Adipocyte (in vitro differentiated cells): Measurements from ENCODE around the gene CDH4.

ENCODE experiments used
- DNase-seq: peaks from one replicate; pipeline ENCODE4 v3.0.0-alpha.2; 2015; ENCODE audit warnings: low read depth
- H3K27me3 ChIP-seq: replicated peaks from 2 replicates; pipeline ENCODE4 v1.7.0; 2013; ENCODE audit warnings: mild to moderate bottlenecking, low read length, moderate library complexity; ENCODE audit not compliant: control insufficient read depth, insufficient read depth
- H3K36me3 ChIP-seq: 2 replicates; pipeline ENCODE4 v1.7.0; 2013; ENCODE audit warnings: low read length, mild to moderate bottlenecking, moderate library complexity; ENCODE audit not compliant: control insufficient read depth, insufficient read depth, severe bottlenecking
- H3K4me1 ChIP-seq: 2 replicates; pipeline ENCODE4 v1.7.0; 2013; ENCODE audit warnings: mild to moderate bottlenecking, low read length, moderate library complexity; ENCODE audit not compliant: control insufficient read depth, insufficient read depth
- H3K4me3 ChIP-seq: 2 replicates; pipeline ENCODE4 v1.7.0; 2013; ENCODE audit warnings: mild to moderate bottlenecking, low read length, moderate library complexity
- H3K9ac ChIP-seq: 2 replicates; pipeline ENCODE4 v1.7.0; 2013; ENCODE audit warnings: mild to moderate bottlenecking, low read length, moderate library complexity
- H3K9me3 ChIP-seq: 2 replicates; pipeline ENCODE4 v1.7.0; 2013; ENCODE audit warnings: mild to moderate bottlenecking, low read length, moderate library complexity; ENCODE audit not compliant: control insufficient read depth

CDH4 gene

DNA sequence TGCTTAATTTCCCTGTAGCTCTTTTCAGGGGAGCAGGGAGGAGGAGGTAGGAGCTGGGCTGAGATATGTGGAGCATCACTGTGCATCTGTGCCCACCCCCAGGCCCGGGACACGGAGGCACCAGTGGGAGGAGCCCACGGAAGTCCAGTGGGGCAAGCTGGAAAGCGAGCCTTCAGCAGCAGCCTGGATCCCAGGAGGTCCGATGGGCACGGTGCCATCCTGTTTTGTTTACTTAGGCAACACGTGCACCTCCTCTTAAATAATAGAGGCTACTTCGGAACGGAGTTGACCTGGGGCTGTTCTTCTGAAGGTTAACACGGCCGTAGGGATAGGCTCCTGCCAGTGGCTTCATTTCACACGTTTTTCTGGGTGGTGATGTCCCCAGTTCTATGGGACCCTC is 51.6 kb downstream of the CDH4 start:
- no peak for DNase-seq
- H3K9me3 ChIP-seq: no peaks in the 10 kb centered on the region
- no peaks in the 10 kb centered on the region for H3K4me1 ChIP-seq
- H3K9ac ChIP-seq: no peak overlapping the region
- peaks cover 10% of the 10 kb centered on the region for H3K27me3 ChIP-seq
- no peak overlapping the region for H3K4me3 ChIP-seq
- no peaks in the 10 kb centered on the region for H3K36me3 ChIP-seq

DNA sequence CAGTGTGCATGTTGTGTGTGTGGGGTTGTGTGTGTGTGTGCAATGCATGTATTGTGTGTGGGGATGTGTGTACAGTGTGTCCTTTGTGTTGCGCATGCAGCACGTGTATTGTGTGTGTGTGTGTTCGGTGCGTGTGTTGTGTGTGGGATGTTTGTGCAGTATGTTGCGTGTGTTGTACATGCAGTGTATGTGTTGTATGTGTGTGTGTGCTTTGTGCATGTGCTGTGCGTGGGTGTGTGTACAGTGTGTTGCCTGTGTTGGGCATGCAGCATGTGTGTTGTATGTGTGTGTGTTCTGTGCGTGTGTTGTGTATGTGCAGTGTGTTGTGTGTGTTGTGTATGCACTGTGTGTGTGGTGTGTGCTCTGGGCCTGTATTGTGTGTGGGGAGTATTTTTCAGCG is 52.7 kb downstream of the CDH4 start:
- Histone ChIP-seq H3K36me3 (no peaks in the 10 kb centered on the region), H3K9me3 (no peaks in the 10 kb centered on the region), H3K9ac (no peak overlapping the region), H3K27me3 (peaks cover 10% of the 10 kb centered on the region), H3K4me1 (no peaks in the 10 kb centered on the region), H3K4me3 (no peak overlapping the region)
- DNase-seq: no peak

DNA sequence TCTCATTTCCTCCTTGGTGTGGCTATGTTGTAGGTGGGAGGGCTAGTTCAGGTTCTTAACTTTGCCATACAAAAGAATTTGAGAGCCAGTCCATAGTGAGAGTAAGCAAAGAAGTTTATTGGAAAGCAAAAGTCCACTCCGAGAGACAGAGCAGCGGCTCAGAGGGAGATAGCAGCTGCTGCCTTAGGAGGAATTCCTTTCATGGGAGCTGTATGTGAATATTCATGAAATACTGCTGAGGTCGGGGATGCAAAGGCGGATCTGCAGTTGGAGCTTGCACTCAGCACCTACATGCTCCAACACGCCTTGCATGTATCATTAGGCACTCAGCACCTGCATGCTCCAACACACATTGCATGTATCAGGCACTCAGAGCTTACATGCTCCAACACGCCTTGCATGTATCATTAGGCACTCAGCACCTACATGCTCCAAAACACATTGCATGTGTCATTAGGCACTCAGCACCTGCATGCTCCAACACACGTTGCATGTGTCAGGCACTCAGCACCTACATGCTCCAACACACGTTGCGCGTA is 54.9 kb downstream of the CDH4 start:
- no peak overlapping the region for H3K9ac ChIP-seq
- H3K9me3 ChIP-seq: no peaks in the 10 kb centered on the region
- H3K4me3 ChIP-seq: no peak overlapping the region
- no peaks in the 10 kb centered on the region for H3K36me3 ChIP-seq
- no peak for DNase-seq
- H3K4me1 ChIP-seq: no peaks in the 10 kb centered on the region
- peaks cover 10% of the 10 kb centered on the region for H3K27me3 ChIP-seq

DNA sequence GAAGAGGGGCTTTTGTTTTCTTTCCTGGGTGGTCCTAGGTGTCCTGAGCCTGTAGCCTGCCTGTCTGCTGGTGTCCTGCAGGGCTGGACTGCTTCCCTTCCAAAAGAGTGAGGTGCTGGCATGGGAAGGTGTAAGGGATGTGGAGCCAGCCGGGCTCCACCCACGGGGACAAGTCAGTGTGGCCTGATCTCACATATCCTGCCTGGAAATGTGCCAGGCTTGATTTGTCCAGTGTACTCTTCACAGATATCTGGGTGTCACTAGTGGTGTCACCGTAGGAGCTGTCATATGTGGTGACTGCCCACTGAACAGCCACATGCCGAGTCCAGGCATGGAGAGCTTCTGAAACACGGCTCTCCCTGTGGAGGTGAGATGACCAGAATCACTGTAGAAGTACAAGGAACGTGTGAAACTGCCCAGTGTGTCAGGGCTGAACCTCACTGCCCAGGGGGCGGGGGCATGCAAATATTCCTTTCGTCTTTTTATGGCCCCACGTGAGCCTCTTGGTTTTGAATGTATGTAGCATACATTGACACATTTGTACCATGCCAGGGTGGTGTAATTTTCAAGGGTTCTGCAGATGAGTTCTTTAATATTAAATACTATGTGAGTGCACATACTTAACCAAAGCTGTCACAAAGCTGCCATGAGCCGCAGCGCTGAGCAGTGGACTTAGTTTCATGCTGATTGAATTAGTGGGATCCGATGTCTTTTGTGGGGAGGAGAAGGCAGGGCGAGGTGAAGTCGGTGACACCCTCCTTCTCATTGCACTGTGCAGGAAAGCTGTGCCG is 55.8 kb downstream of the CDH4 start:
- no peaks in the 10 kb centered on the region for H3K36me3 ChIP-seq
- H3K27me3 ChIP-seq: peaks cover 10% of the 10 kb centered on the region
- DNase-seq: no peak
- H3K9ac ChIP-seq: no peak overlapping the region
- H3K4me1 ChIP-seq: no peaks in the 10 kb centered on the region
- no peak overlapping the region for H3K4me3 ChIP-seq
- no peaks in the 10 kb centered on the region for H3K9me3 ChIP-seq

DNA sequence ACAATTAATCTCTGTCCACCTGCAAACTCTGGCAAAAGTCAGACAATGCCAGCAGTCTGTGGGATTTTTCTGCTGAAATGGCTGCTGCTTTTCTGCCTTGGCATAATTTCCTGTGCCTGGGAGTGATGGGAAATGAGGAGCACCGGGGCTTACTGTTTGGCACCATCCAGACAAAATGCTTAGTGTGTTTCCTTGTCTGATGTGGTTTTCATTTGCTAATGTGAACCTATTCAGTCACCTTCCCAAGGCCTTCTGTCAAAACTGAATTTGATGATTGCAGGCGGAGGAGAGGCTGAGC is 56.4 kb downstream of the CDH4 start:
- H3K27me3 ChIP-seq: peaks cover 10% of the 10 kb centered on the region
- no peaks in the 10 kb centered on the region for H3K4me1 ChIP-seq
- no peaks in the 10 kb centered on the region for H3K36me3 ChIP-seq
- no peak overlapping the region for H3K9ac ChIP-seq
- no peak for DNase-seq
- H3K9me3 ChIP-seq: no peaks in the 10 kb centered on the region
- no peak overlapping the region for H3K4me3 ChIP-seq

DNA sequence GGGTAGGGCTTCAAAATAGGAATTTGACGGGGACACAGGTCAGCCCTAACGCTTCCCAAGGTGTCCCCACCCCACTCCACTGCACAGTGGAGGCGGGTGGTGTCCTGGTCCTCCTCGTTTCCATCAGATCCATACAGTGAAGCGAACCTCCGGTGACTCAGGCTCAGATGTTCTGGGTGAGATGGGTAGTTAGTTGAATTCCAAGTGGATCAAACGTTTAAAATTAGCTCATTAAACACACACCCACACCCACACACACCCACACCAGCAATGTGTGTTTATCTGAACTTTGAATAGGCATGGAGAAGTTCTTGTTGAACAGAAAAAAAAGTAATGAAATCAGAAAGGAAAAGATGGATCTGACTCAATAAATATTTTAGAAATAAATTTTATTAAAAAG is 58.9 kb downstream of the CDH4 start:
- Histone ChIP-seq H3K9ac (no peak overlapping the region), H3K9me3 (no peaks in the 10 kb centered on the region), H3K27me3 (peaks cover 15% of the 10 kb centered on the region), H3K4me1 (no peaks in the 10 kb centered on the region), H3K4me3 (no peak overlapping the region), H3K36me3 (no peaks in the 10 kb centered on the region)
- no peak for DNase-seq

DNA sequence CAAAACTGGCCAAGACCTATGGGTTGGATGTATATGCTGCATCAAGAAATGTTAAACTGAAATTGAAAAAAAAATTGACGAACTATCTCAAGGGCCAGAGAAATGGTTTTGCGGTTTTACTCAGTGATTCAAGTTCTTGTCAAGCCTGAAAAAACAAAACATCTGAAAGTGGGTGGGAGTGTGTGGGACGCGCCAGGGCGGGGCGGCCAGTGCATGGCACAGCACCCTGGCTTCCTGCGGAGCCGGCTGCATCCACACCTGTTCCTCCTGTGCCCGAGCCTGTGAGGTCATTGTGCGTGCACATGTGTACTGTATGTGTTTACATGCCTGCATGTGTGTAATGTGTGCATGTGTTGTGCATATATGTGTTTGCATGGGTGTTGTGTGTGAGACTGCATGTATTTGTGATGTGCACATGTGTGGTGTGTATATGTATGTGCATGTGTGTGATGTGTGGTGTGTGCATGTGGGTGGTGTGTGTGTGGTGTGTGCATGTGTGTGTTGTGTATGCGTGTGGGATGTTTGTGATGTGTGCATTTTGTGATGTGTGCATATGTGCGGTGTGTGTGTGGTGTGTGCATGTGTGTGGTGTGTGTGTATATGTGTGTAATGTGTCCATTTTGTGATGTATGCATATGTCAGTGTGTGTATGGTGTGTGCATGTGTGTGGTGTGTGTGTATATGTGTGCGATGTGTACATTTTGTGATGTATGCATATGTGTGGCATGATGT is 59.8 kb downstream of the CDH4 start:
- Histone ChIP-seq H3K36me3 (no peaks in the 10 kb centered on the region), H3K9me3 (no peaks in the 10 kb centered on the region), H3K9ac (no peak overlapping the region), H3K27me3 (peaks cover 18% of the 10 kb centered on the region), H3K4me1 (no peaks in the 10 kb centered on the region), H3K4me3 (no peak overlapping the region)
- DNase-seq: no peak

DNA sequence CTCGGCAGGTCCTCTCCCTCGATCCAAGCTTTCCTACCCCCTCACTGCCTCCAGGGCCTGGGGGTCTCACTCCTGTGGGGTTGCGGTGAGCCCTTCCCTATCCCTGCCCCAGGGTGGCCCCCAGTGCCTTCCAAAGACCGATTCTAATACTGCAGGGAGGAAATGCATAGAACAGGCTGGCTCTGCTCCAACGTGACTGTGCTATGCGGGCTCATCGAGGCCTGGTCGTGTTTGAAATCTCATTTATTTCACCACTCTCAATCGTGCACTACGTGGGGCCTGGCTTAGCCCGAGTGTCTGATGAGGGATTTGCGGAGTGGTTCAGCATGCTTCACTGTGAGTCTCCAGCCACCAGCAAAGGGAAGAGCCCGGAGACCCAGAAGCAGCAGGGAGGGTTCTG is 60.9 kb downstream of the CDH4 start:
- DNase-seq: no peak
- Histone ChIP-seq H3K9ac (no peak overlapping the region), H3K36me3 (no peaks in the 10 kb centered on the region), H3K4me3 (no peak overlapping the region), H3K4me1 (no peaks in the 10 kb centered on the region), H3K9me3 (no peaks in the 10 kb centered on the region), H3K27me3 (peaks cover 18% of the 10 kb centered on the region)

DNA sequence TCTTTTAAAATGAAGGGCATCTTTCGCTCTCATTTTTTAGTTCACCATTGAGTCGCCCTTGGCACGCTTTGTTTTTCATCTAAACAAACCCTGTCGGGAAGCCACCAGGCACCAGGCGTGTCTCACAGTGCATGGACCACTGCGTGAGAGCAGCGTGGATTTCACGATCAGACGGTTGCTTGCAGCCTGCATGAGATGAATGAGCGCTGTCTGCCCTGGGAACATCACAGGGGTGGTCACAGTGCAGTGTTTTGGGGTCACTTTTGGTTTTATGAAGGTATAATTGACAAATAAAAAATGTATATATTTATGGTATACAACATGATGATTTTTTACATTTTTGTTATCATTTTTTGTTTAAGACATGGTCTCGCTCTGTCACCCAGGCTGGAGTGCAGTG is 61.3 kb downstream of the CDH4 start:
- Histone ChIP-seq H3K9ac (no peak overlapping the region), H3K27me3 (peaks cover 18% of the 10 kb centered on the region), H3K9me3 (no peaks in the 10 kb centered on the region), H3K4me3 (no peak overlapping the region), H3K4me1 (no peaks in the 10 kb centered on the region), H3K36me3 (no peaks in the 10 kb centered on the region)
- DNase-seq: no peak

DNA sequence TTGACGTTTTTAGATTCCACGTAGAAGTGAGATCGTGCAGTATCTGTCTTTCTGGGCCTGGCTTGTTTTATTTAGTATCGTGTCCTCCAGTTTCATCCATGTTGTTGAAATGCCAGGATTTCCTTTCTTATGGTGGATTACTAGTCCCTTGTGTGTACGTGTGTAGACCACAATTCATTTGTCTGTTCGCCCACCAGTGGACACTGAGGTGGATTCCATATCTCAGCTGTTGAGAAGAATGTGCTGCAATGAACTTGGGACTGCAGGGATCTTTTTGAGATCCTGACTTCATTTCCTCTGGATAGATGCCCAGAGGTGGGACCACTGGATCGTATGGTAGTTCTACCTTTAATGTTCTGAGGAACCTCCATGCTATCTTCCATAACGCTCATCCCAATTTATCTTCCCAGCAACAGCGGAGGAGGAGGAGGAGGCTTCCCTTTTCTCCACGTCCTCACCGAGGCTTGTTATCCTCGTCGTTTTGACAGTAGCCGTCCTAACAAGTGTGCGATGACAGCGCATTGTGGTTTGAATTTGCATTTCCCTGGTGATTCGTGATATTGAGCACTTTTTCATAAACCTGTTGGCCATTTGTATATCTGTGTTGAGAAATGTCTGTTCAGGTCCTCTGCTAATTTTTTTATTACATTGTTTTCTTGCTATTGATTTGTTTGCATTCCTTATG is 62.4 kb downstream of the CDH4 start:
- Histone ChIP-seq H3K9ac (no peak overlapping the region), H3K4me3 (no peak overlapping the region), H3K4me1 (no peaks in the 10 kb centered on the region), H3K36me3 (no peaks in the 10 kb centered on the region), H3K9me3 (no peaks in the 10 kb centered on the region), H3K27me3 (peaks cover 18% of the 10 kb centered on the region)
- no peak for DNase-seq

DNA sequence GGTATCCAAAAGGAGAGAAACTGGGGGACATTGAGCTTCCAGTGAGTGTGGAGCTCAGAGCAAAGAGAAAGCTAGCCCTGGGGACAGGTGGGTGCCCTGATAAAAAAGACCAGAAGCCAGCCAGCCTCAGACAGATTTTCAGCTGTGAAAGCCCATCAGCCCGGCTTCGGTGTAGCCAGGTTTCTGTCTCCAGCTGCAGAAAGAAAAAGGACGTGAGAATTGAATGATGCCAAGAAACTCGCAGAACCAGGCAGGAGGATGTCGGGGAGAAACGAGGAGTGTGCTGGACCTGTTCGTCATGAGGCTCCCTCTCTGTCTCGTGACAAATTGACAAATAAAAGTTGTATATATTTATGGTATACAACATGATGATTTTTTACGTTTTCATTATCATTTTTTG is 63.3 kb downstream of the CDH4 start:
- H3K4me3 ChIP-seq: no peak overlapping the region
- DNase-seq: no peak
- no peaks in the 10 kb centered on the region for H3K4me1 ChIP-seq
- no peak overlapping the region for H3K9ac ChIP-seq
- H3K9me3 ChIP-seq: no peaks in the 10 kb centered on the region
- H3K27me3 ChIP-seq: peaks cover 18% of the 10 kb centered on the region
- H3K36me3 ChIP-seq: no peaks in the 10 kb centered on the region
